Gastrocnemius medialis (tissue), 4 donors: Measurements from ENCODE around the gene MAEA.

ENCODE experiments used
- POLR2A ChIP-seq, 2 donors: fragments of 450-650 bp; IDR thresholded peaks; one replicate each; pipeline ENCODE4 v1.6.1; 2017; ENCODE audit warnings: antibody characterized with exemption in 2 of 2, mild to moderate bottlenecking in 2 of 2, moderate library complexity in 2 of 2
- TF ChIP-seq, protein P1 (sequence below), 5 experiments: fragments of 450-650 bp in 3 of 5; fragments of 200-600 bp in 2 of 5; sonication (generic) in 2 of 5; IDR thresholded peaks in 4 of 5; conservative IDR thresholded peaks in 1 of 5; 1 replicate in 4 of 5; 2 replicates in 1 of 5; pipeline ENCODE4 v1.5.1; 2016 to 2019; ENCODE audit warnings: antibody characterized with exemption in 5 of 5, mild to moderate bottlenecking in 3 of 5, moderate library complexity in 3 of 5

DNA sequence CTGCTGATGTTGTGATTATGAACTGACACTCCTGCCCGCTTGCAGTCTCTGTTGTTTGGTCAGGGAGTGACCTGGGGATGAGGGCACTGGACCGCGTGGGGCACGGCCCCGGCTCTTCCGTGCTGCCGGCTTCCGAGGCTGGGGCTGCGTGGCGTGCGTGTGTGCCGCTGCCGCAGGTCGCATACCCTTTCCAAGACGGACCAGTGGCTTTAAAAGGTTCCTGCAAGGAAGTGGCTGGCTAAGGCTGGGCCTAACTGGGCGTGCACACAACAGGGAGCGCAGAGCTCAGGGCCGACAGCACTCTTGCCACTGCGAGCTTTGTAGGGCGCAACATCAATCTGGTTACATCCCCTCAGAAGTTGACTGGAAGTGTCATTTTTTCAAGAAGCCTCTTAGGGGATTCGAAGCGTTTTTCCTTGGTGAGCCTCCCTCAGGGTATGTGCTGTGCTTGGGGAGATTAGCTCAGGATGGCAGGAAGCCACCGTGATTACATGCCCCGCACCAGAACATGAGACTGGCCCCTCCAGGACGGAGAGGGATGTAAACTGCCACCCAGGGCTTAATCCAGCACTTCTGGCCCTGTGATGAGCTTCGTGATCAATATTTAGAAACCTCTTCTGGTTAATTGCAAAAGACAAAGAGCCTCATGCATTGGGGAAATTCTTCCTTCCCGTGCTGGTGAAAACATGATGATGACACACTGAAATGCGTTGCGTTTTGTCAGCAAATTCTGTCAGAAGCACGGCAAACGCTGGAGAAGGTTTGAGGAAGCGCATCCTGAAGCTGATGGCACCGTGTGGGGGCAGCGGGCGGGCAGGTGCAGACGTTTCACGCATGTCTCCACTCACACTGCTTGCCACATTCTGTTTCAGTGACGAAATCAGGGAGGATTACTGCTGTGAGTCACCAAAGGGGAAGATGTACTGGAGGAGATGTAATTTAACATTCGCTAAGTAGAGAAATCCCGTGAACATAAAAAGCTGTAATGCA lies 11.1 kb downstream of the MAEA start:
- TF ChIP-seq, protein P1, sequence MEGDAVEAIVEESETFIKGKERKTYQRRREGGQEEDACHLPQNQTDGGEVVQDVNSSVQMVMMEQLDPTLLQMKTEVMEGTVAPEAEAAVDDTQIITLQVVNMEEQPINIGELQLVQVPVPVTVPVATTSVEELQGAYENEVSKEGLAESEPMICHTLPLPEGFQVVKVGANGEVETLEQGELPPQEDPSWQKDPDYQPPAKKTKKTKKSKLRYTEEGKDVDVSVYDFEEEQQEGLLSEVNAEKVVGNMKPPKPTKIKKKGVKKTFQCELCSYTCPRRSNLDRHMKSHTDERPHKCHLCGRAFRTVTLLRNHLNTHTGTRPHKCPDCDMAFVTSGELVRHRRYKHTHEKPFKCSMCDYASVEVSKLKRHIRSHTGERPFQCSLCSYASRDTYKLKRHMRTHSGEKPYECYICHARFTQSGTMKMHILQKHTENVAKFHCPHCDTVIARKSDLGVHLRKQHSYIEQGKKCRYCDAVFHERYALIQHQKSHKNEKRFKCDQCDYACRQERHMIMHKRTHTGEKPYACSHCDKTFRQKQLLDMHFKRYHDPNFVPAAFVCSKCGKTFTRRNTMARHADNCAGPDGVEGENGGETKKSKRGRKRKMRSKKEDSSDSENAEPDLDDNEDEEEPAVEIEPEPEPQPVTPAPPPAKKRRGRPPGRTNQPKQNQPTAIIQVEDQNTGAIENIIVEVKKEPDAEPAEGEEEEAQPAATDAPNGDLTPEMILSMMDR (IDR thresholded peaks at IDR 0.05 in 4 of 5, conservative IDR thresholded peaks at IDR 0.05 in 1 of 5) = no peak
- TF ChIP-seq POLR2A (IDR thresholded peaks at IDR 0.05) = no peak
